Measurements from ENCODE around the gene INHBB.
"Not testable (repeated sequence)": the region's sequence is repeated elsewhere in the genome, so short reads cannot be mapped to it uniquely, and the experiment has no call there.

INHBB gene

DNA sequence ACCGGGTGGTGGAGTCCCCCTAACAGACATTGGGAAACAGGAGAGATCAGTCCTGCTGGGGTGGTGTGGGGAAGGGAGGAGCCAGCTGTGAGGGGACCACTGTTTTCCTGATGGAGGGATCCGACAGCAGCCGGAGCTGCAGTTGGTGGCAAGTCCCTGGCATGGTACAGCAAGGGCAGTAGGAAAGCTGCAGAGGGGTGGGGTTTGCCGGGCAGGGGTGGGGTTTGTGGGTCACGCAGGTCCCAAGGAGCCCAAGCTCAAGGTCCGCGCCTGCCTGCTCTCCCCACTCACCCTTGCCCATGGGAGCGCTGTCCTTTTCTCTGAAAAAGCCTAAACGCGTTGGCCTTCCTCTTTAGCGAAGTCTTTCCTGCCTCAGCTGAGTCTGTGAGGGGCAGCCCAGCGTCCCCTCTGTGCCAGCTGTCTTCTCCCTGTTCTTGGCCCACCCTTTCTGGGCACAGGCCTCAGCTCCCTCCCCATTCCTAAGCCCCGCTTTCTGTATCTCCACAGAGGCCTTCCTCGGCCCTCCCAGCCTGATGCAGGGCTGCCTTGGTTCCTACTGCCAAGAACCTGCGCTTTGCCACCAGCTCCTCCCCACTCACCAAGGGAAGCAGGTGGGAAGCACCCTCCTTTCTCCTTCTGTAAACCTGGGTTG, 29.3 kb upstream of the INHBB start:
- DNase-seq: no peak

DNA sequence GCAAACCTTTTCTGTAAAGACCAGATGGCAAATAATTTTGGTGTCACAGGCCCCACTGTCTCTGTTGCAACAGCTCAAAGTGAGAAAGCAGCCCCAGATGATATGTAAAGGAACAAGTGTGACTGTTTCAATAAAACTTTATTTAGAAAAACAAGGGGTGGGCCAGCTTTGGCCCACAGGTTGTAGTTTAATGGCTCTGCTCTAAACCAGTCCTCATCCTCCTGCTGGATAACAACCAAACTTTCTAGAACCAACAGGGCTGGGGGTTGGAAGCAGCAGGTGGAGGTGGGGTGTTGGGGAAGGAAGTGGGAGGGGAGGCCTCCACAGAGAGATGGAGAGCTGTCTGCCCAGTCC, 28.8 kb upstream of the INHBB start:
- no peak for DNase-seq

DNA sequence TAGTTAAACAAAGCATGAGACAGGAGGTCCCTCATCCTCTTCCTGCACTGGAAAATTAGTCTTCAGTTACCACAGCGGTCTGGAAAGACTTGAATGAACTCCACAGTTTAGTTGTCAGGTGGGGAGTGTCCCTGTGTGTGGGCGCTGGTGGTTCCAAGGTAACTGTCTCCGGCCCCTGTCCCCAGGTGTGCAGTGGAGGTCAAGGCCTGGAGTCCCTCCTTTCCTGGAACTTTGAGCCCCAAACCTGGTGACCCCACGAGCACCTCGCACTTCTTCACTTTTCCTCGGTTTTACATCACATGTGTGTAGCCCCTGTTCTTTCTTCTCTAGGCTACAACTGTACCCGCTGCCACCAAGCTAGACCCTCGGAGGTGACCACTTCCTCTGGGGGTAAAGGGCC, 28.0 kb upstream of the INHBB start:
- DNase-seq: no peak

DNA sequence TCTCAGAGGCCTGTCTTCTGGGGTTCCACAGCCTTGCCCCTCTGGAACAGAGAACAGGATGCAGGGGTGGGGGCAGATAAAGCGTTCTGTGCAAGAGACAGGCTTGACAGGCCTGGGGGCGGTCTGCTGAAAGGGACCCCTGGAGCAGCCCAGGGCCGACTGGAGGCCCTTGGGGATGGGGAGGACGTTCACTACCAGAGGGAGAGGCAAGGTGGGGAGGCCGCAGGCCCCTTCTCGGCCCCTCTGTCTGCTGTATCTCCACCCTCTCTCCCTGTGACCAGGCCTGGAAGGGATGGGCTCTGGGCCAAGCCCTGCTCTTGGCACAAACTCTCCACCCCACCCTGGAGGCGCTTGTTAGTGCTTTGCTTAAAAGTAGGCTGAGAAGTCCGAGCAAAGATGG, 27.3 kb upstream of the INHBB start:
- no peak for DNase-seq

DNA sequence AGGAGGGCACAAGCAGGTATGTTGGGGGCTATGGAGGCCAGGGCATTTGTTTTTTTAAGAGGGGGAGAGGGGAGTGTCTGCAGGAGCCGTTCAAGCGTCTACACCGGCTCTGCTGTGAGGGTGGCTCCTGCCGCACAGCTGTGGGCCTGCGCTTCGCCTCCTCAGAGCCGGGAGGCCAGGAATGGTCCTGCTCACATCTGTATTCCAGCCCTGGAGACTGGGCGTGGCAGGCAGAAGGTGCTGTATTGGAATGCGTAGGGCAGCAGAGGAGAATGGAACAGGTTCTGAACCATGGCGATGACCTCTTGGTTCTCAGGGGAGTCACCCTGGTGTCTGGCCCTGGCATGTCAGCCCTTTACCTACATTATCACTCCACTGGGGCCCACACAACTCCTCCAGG, 26.8 kb upstream of the INHBB start:
- no peak for DNase-seq

DNA sequence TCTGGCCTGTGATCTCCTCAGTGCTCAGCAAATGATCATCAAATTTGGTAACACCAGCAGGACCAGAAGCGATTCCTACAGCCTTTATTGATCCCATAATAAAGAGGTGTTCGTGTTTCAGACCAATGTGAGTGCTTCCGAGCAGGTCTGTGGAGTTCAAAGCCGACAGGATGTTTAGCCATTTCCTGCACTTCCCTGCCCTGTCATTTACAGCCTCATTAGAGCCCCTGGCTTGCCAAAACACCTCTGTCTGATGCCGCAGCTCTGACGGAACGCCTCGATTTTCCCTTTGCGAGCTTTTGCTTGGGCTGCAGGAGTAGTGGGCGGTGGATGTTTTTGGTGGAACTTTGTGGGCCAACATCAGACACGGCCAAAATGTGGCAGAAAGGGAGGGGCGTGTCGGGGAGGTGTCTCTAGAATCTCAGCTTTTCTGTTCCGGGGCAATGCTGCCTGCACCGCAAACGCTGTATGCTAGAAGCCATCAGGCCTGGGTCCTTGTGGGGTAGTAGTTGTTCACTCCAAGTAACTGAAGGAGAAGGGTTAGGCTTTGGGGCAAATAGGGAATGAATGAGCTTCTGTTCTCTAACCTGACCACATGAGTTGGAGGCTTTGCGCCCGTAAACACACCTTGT, 26.1 kb upstream of the INHBB start:
- DNase-seq: no peak

DNA sequence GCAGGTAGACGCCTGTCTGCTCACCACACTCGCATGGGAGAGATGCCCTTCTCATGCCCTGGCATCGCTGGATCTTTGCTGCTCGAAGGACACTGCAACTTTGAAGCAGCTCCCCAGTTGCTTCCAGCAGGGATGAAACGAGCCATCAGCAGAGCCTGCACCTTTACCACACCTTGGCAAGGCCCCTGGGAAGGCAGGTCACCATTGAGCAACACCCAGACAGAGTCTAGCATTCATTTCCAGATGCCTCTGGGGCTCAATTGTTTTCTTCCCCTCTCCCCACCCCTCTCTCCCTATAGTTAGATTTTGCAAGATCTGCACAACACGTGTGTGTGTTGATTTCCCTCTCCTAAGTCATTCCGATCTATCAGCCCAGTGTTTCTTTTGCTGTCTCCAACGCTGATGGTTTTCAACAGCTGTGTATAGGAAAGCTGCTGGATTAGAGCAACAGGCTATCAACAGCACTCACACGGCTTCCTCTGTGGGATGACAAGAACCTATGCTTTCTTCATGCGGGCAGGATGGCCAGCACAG, 25.6 kb upstream of the INHBB start:
- no peak for DNase-seq

DNA sequence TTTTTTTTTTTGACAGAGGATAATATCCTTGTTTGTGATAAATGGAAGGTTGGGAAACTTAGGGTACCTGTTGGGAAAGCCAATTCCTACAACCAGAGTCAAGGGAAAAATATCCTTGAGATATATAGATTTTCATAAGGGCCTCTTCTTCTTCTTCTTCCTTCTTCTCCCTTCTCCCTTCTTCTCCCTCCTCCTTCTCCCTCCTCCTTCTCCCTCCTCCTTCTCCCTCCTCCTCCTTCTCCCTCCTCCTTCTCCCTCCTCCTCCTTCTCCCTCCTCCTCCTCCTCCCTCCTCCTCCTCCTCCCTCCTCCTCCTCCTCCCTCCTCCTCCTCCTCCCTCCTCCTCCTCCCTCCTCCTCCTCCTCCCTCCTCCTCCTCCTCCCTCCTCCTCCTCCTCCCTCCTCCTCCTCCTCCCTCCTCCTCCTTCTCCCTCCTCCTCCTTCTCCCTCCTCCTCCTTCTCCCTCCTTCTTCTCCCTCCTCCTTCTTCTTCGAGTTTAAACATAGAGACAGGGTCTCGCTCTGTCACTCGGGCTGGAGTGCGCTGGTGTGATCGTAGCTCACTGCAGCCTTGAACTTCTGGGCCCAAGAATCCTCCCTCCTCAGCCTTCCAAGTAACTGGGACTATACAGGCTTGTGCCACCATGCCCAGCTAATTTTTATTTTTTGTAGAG, 24.9 kb upstream of the INHBB start:
- DNase-seq: not testable (repeated sequence)

DNA sequence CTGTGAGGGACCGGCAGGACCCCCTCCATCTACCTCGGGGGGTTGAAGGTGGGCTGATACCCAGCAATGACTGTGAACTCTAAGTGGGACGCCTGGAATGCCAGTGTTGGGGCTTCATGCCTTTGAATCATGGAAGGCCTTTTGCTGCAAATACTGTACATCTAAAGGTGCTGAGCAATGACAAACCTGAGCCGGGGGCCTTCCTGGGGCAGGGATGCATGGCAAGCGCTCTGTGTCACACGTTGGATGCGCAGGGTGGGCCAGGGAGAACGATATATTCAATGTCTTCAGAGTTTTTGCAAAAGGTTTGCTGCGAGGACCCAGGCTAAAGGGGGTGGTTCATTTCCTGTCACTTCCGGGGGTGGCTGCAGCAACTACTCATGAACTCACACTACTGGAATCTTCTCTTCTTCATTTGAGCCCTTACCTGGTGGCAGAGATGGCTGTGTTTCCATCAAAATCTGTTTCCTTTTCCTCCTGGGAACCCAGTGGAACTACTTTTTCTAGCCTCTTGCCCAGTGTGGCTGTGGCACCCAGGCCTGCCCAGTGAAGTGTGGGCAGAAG, 24.1 kb upstream of the INHBB start:
- DNase-seq: no peak

DNA sequence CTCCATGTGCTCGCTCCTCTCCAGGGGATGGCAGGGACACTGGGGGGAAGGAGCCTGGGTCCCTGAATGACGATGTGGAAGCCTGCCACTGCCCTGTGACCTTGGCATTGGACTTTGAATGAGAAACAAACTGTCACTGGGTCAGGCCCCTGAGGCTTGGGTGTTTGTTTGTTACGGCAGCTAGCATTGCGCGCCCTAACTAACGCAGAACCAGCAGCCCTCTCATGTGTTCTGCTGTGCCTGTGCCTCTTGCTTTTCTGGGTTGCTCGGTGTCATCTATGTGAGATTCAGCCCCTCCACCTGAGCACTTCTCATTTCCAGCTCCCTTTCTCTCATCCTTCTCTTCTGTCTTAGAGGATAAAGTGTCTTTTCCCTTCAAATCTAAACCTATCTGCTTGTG, 23.6 kb upstream of the INHBB start:
- DNase-seq: no peak

DNA sequence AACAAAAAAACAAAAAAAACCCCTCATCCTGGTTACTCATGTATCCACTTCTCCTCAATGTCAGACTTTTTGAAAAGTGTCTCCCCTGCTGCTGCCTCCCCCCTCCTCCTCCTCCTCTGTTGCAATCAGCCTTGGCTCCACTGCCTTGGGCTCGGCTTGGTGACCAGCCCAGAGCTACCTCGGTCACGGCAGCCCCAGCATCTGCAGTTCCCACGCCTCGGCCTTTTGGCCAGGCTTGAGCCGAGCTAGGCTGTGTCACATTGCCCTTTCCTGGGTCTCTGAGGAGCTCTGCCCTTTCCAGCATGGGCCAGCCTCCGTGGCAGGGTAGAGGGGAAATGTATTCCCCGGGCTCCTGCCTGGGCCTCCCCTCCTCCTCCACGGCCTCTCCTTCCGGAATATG, 22.7 kb upstream of the INHBB start:
- no peak for DNase-seq

DNA sequence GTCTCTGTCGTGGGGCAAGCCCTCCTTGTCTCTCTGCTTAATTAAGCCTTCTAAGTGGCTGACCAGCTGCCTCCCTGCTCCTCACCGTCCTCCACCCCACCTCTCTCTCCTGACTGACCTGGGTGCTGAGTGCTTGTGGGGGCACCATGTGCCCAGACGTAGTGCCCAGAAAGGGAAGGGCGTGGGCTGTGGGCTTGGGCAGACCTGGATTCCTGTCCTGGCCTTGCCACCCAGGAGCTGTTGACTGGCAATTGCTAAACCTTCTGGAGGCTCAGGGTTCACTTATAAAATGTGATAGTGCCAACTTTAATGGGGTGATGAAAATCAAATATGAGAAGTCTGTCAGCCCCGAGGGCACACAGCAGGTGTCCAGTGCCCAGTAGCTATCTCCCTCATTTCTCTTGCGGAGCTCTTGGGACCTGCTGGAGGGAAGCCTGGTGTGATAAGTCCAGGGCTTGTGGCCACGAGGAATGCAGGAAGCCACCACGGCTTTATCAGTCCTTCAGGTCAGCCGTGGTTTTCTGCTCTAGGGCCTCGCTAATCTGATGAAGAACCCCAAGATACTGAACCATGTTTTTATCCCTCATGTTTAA, 22.0 kb upstream of the INHBB start:
- DNase-seq: no peak

DNA sequence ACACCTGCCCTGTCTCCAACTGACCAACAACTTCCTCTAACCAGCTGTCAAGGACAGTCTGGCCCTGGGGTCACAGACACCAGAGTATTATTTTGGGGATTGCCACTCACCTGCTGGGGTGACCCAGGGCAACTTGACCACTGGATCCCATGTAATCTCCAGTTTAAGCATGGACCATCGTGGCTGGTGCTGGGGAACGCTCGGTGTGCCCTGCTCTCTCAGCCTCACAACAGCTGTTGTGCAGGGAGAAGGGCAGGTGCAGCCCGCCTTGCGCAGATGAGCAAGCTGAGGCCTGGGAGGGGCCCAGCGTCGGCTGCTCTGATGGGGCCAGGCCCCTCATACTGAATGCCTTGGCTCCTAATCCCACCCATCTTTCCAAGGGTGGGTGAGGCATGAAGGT, 21.0 kb upstream of the INHBB start:
- no peak for DNase-seq

DNA sequence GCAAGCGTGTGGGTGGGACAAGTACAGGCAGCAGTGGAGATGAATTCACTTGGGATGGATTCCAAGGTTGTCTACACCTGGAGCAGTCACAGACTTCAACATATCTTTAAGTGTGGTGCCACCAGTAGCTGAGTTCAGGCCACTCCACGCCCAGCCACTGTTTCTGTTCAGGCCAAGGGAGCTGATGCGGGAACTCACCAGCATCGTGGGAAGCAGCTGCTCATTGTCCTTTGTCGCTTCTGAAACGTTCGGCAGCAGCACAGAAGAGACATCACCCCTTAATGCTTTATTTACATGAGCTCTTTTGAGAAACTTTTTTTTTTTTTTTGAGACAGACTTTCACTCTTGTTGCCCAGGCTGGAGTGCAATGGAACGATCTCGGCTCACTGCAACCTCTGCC, 19.9 kb upstream of the INHBB start:
- no peak for DNase-seq

DNA sequence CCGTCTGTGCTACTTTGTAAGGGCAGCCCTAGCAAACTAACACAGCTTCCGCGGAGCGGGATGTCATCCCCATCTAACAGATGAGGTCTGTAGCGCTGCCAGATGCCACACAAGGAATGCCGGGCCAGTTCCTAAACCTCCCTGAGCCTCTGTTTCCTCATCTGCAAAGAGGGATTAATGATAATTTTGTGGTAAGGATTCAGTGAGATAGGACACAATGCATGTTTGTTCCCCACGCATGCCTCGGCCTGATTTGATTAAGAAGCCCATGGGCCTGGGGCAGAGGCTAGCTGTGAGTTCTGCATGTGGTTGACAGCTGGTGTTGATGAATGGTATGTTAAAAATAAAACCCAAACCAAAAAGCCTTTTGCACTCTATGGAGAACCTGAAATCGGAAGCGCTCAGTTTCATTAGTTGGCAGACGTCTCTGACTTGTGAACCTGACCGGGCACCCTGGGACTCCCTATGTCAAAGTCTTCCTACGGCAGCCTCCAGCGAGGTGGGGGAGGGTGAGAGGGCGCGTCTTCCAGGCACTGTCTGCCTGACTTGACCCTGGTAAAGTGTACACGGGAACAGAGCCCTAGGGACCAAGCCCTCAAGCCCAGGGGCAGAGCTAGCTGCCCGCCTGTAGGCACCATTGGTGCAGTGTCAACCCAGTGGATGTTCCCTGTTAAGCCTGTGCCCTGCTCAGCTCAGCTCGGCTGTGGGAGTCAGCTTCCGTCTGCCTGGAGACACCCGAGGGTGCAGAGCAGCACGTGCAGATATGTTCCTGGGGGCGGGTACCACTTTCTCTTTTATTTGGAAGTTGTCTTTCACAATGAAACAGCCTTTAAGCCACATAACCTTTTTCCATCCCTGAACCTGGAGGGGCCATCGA, 14.8 kb upstream of the INHBB start:
- no peak for DNase-seq

DNA sequence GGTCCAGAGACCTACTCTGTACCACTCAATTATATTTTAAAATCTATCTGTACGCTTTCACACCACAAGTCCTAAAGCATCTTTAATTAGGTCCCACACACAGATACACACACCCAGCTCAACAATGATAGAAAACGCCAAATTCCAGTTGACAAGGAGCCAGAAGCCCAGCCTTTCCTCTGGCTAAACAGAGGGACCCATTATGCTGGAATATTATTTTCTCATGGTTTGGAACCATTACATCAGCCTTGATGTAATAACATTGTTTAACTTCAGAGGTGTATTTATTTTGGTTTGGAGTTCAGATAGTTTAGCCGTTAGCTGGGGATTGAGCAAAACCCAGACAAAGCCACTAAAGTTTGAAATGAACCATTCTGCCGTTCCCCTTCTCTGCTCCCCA, 14.0 kb upstream of the INHBB start:
- no peak for DNase-seq

DNA sequence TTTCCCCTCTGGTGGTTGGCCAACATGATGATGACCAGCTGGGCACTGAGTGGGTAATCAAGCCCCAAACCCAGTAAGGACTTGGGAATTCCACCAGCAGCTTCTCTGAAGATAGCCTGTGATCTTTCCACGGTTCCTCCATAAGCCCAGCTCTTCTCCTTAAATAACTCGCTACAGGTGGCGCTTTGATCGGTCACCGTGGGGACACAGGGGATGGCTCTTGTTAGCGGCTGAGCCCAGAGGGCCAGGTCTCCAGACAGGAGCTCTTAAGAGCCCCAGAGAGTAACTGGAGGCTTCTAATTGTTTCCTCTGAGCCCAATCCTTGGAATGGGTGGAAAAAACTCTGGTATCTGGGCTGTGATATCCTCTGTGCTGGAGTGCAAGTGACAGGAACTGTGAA, 13.6 kb upstream of the INHBB start:
- DNase-seq: no peak

DNA sequence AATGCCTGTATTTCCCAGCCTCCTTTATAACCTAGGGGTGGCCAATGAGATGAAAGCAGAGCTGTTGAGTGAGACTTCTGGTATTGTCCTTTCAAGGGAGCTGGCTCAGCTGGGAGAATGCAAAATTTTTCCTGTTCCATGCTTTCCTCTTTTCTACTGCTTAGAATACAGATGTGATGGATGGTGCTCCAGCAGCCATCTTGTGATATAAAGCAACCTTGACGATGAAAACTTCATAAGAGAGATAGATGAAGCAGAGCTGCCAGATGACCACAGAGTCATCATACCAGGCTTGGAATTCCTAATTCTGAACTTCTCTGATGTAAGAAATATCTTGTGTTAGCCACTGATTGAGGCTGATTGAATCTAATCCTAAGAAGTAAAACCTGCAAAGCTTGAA, 11.9 kb upstream of the INHBB start:
- no peak for DNase-seq

DNA sequence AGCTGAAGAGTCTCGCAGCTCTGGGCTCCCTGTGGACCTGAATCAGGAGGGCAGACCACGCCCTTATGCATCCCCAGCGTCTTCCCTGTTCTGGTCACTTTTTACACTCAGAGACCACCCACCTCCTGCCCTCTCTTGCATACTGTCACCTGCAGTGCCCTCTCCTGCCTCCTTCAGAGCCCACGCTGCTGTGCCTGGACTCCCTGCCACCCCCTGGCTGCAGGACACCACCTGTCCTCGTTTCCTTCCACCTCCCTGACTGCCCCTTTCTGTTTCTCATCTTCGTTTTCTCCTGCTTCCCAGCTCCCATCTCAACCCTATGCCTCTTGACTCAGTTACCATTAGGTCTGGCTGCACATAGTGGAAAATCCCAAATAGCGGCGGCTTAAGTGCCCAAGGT, 9.2 kb upstream of the INHBB start:
- no peak for DNase-seq

DNA sequence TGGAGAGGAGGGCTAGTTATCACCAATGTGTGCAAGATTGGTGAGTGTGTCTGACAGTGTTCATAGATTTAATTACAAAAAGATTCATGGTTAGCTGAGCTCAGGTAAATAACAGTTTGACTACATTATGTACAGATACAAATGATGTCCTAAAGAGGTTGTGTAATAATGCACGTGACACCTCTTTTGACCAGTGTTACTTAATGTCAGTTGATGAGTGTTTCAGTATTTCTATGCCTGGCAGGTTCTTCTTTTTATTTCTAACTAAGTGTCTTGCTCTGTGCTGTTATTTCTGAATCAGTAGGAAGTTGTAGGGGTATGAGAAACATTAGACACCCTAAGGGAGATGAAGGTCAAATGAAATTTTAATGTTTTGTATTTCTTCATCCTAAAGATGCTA, 7.9 kb upstream of the INHBB start:
- no peak for DNase-seq

DNA sequence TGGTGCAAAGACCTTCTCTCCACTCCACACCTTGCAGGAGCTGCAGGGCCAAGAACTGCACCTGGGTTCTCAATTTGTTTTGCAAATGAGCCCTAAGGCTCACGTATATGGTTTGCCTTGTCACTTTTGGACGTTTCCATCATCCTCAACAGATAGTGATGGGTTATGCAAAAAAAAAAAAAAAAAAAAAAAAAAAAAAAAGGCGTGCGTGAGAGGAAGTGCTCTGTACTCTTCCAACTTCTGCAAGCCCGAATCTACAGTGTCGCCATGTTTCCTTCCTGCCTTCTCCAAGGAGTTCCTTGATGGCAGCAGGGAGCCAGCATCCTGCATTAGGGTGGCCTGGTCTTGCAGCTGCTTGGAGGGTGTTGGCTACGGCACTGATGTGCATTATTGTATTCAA, 4.0 kb upstream of the INHBB start:
- DNase-seq: no peak

DNA sequence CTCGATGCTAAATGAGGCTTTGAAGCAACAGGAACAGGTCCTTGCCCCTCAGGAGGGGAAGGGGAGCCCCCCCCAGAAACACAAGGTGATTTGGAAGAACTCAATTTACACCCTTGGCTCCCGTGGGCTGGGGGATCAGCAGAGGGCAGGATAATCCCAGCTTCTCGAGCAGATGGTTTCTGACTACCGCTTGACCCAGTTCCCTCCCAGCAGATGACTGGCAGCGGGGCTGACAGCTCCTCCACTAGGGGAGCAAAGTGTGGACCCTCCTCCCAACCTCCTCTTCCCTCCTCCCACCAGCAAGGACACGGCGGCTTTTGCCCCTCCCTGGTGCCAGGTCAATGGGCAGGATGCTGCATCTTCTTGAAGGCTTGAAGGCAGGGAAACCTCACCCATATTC, 3.5 kb upstream of the INHBB start:
- no peak for DNase-seq

DNA sequence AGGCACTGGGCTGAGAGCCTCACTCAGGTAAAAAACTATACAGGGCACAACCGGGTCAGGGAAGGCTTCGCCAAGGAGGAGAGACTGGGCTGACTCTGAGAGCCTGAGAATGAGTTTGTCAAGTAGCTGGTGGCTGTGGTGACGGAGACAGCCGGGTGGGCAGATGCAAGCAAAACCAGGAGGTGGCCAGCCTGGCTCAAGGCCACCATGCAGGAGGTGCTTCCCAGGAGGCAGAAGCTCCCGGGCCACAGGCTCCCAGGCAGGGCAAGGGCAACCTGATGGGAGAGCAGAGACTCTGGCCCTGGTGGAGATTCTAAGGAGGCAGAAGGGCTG, 2.9 kb upstream of the INHBB start:
- DNase-seq: no peak
